Activated CD4-positive, CD25-positive, alpha-beta regulatory T cell treated with anti-CD3 and anti-CD28 coated beads, Interleukin-2, amount 50 U/mL, for 24 hours (primary cell): ENCODE measurements around the gene GRID2.

Source experiments
- ATAC-seq, 2 donors: fragments of 150-1000 bp; cut with Tn5 transposase; one replicate each; pipeline ENCODE4 v1.10.0; 2021; ENCODE audit warnings: mild to moderate bottlenecking in 1 of 2, moderate library complexity in 1 of 2

GRID2 gene

GRCh38 chr4:93116624-93117023 lies 812.9 kb downstream of the GRID2 start:
- no peak for ATAC-seq

GRCh38 chr4:93127489-93127888 lies 823.7 kb downstream of the GRID2 start:
- ATAC-seq: no peak

- no peak for ATAC-seq
Observed at GRCh38 chr4:93132631-93133030, 828.9 kb downstream of the GRID2 start.

GRCh38 chr4:93139118-93139517 lies 835.4 kb downstream of the GRID2 start:
- ATAC-seq: no peak

GRCh38 chr4:93143902-93144301 lies 840.1 kb downstream of the GRID2 start:
- ATAC-seq: no peak

GRCh38 chr4:93144644-93145043 lies 840.9 kb downstream of the GRID2 start:
- ATAC-seq: no peak

GRCh38 chr4:93147524-93148212 lies 843.9 kb downstream of the GRID2 start:
- ATAC-seq: no peak

GRCh38 chr4:93152491-93152890 lies 848.7 kb downstream of the GRID2 start:
- ATAC-seq: no peak

- no peak for ATAC-seq
Observed at GRCh38 chr4:93157986-93158385, 854.2 kb downstream of the GRID2 start.

GRCh38 chr4:93168053-93168452 lies 864.3 kb downstream of the GRID2 start:
- ATAC-seq: no peak

GRCh38 chr4:93169966-93170365 lies 866.2 kb downstream of the GRID2 start:
- no peak for ATAC-seq

GRCh38 chr4:93174598-93174997 lies 870.8 kb downstream of the GRID2 start:
- no peak for ATAC-seq

- ATAC-seq: no peak
Observed at GRCh38 chr4:93178279-93178678, 874.5 kb downstream of the GRID2 start.

- no peak for ATAC-seq
Observed at GRCh38 chr4:93179044-93179443, 875.3 kb downstream of the GRID2 start.

- no peak for ATAC-seq
Observed at GRCh38 chr4:93182722-93183121, 879.0 kb downstream of the GRID2 start.

- ATAC-seq: no peak
Observed at GRCh38 chr4:93183576-93183975, 879.8 kb downstream of the GRID2 start.

GRCh38 chr4:93184053-93184452 lies 880.3 kb downstream of the GRID2 start:
- no peak for ATAC-seq

- ATAC-seq: no peak
Observed at GRCh38 chr4:93186846-93187245, 883.1 kb downstream of the GRID2 start.

- ATAC-seq: no peak
Observed at GRCh38 chr4:93187466-93187865, 883.7 kb downstream of the GRID2 start.

- no peak for ATAC-seq
Observed at GRCh38 chr4:93187892-93188291, 884.1 kb downstream of the GRID2 start.

- ATAC-seq: no peak
Observed at GRCh38 chr4:93199492-93199891, 895.7 kb downstream of the GRID2 start.

GRCh38 chr4:93201471-93202096 lies 897.8 kb downstream of the GRID2 start:
- ATAC-seq: no peak

- ATAC-seq: no peak
Observed at GRCh38 chr4:93203708-93204107, 899.9 kb downstream of the GRID2 start.

- no peak for ATAC-seq
Observed at GRCh38 chr4:93212250-93212649, 908.5 kb downstream of the GRID2 start.

GRCh38 chr4:93216646-93217045 lies 912.9 kb downstream of the GRID2 start:
- no peak for ATAC-seq
